Measurements from ENCODE around the gene ZNF502. TPM values are rescaled to one million over a fixed set of nuclear protein-coding genes. Genes with fewer than 3 reads are reported as not detected.

Gene ZNF502
- total RNA-seq, 1 experiment from 2014 or later, result not detected

Other genes with a start within 250 kb of the ZNF502 start
- 9.2 and 9.8 TPM in 2 replicates for gene ZNF445, start 235.0 kb upstream of the ZNF502 start, total RNA-seq (2014; rRNA removed; shearing (Covaris generic); ENCODE audit: low replicate concordance)
- gene ZKSCAN7, start 157.5 kb upstream of the ZNF502 start, total RNA-seq (2014; rRNA removed; shearing (Covaris generic); ENCODE audit: low replicate concordance), result 7.3 and 13.7 TPM in 2 replicates
- gene ZNF660, start 127.7 kb upstream of the ZNF502 start, total RNA-seq (2014; rRNA removed; shearing (Covaris generic); ENCODE audit: low replicate concordance), result 5.4 and 11.1 TPM in 2 replicates
- 11.7 and 12.5 TPM in 2 replicates for gene ZNF197, start 87.6 kb upstream of the ZNF502 start, total RNA-seq (2014; rRNA removed; shearing (Covaris generic); ENCODE audit: low replicate concordance)
- gene ZNF35, start 63.9 kb upstream of the ZNF502 start, total RNA-seq (2014; rRNA removed; shearing (Covaris generic); ENCODE audit: low replicate concordance), result 7.0 and 7.2 TPM in 2 replicates
- gene ZNF501, start 17.0 kb downstream of the ZNF502 start, total RNA-seq (2014; rRNA removed; shearing (Covaris generic); ENCODE audit: low replicate concordance), result 2.3 and 8.8 TPM in 2 replicates
- 13.2 and 28.8 TPM in 2 replicates for gene KIAA1143, start 49.0 kb downstream of the ZNF502 start, total RNA-seq (2014; rRNA removed; shearing (Covaris generic); ENCODE audit: low replicate concordance)
- gene KIF15, start 49.1 kb downstream of the ZNF502 start, total RNA-seq (2014; rRNA removed; shearing (Covaris generic); ENCODE audit: low replicate concordance), result 15.2 and 27.1 TPM in 2 replicates
- gene TMEM42, start 149.3 kb downstream of the ZNF502 start, total RNA-seq (2014; rRNA removed; shearing (Covaris generic); ENCODE audit: low replicate concordance), result 19.2 and 42.1 TPM in 2 replicates
- not detected in 2 replicates for gene TGM4, start 161.9 kb downstream of the ZNF502 start, total RNA-seq (2014; rRNA removed; shearing (Covaris generic); ENCODE audit: low replicate concordance)

All from Karpas-422 (cell line).